Hematopoietic multipotent progenitor cell treated with erythropoietin and hydrocortisone succinate and interleukin-3 and kit ligand, for 4 days (in vitro differentiated cells): ENCODE measurements around the gene CAP2.

ENCODE experiments used
- DNase-seq: peaks from one replicate; pipeline ENCODE4 v3.0.0-alpha.2; 2015

CAP2 gene

GRCh38 chr6:17446713-17447112 lies 53.3 kb downstream of the CAP2 start:
- DNase-seq = no peak

- no peak for DNase-seq
Observed at GRCh38 chr6:17448165-17448564, 54.8 kb downstream of the CAP2 start.

- no peak for DNase-seq
Observed at GRCh38 chr6:17450397-17450796, 57.0 kb downstream of the CAP2 start.

- no peak for DNase-seq
Observed at GRCh38 chr6:17450832-17451231, 57.4 kb downstream of the CAP2 start.

- DNase-seq = no peak
Observed at GRCh38 chr6:17452096-17452495, 58.7 kb downstream of the CAP2 start.

- DNase-seq = no peak
Observed at GRCh38 chr6:17454316-17455005, 61.1 kb downstream of the CAP2 start.

- no peak for DNase-seq
Observed at GRCh38 chr6:17455919-17456318, 62.5 kb downstream of the CAP2 start.

GRCh38 chr6:17456711-17457110 lies 63.3 kb downstream of the CAP2 start:
- DNase-seq = no peak

- DNase-seq = no peak
Observed at GRCh38 chr6:17457405-17457804, 64.0 kb downstream of the CAP2 start.

GRCh38 chr6:17457956-17458355 lies 64.6 kb downstream of the CAP2 start:
- no peak for DNase-seq

GRCh38 chr6:17458966-17459365 lies 65.6 kb downstream of the CAP2 start:
- DNase-seq = no peak

GRCh38 chr6:17460862-17461261 lies 67.5 kb downstream of the CAP2 start:
- DNase-seq = no peak

GRCh38 chr6:17466147-17466546 lies 72.8 kb downstream of the CAP2 start:
- no peak for DNase-seq

- DNase-seq = no peak
Observed at GRCh38 chr6:17466707-17467106, 73.3 kb downstream of the CAP2 start.

- peak; percentile 34 for DNase-seq
Observed at GRCh38 chr6:17469006-17469832, 75.8 kb downstream of the CAP2 start.

- no peak for DNase-seq
Observed at GRCh38 chr6:17470202-17470937, 77.0 kb downstream of the CAP2 start.

GRCh38 chr6:17470938-17471327 lies 77.5 kb downstream of the CAP2 start:
- no peak for DNase-seq

- DNase-seq = no peak
Observed at GRCh38 chr6:17472653-17473183, 79.3 kb downstream of the CAP2 start.

- no peak for DNase-seq
Observed at GRCh38 chr6:17473554-17473953, 80.2 kb downstream of the CAP2 start.

GRCh38 chr6:17474289-17474688 lies 80.9 kb downstream of the CAP2 start:
- no peak for DNase-seq

- DNase-seq = no peak
Observed at GRCh38 chr6:17475606-17476244, 82.3 kb downstream of the CAP2 start.

- DNase-seq = no peak
Observed at GRCh38 chr6:17476511-17476910, 83.1 kb downstream of the CAP2 start.

- no peak for DNase-seq
Observed at GRCh38 chr6:17477356-17477755, 84.0 kb downstream of the CAP2 start.
